GM08714 (cell line): Measurements from ENCODE around the gene BFSP2.
"Not testable (repeated sequence)": the region's sequence is repeated elsewhere in the genome, so short reads cannot be mapped to it uniquely, and the experiment has no call there.

Experiments used
- H3K4me3 ChIP-seq: fragments of 200-500 bp; sonication (Bioruptor generic); 2 replicates; pipeline ENCODE4 v1.5.1; 2014; ENCODE audit warnings: mild to moderate bottlenecking, low read length, inconsistent platforms
- ZNF274 ChIP-seq: IDR thresholded peaks from 2 replicates; pipeline ENCODE4 v1.6.1; 2012; ENCODE audit warnings: mild to moderate bottlenecking, low read depth, low read length

The BFSP2 gene

DNA sequence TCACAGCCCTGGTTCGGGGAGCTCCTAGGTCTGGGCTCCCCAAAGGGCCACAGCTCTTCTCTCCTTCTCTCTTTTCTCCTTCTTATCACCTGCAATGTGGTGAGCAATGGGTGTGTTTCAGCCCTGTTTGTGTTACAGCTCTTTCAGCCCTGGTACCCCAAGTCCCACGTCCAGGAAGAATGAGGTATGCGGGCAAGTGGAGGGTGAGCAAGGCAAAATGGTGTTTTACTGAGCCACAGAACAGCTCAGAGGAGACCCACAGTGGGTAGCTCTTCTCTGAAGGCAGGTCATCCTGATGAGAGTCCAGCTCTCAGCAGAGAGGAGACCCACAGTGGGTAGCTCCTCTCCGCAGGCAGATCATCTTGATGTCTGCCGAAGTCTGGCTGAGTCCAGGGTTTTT lies 86.8 kb downstream of the BFSP2 start:
- no peak for TF ChIP-seq ZNF274
- H3K4me3 ChIP-seq, result no peak overlapping the region

DNA sequence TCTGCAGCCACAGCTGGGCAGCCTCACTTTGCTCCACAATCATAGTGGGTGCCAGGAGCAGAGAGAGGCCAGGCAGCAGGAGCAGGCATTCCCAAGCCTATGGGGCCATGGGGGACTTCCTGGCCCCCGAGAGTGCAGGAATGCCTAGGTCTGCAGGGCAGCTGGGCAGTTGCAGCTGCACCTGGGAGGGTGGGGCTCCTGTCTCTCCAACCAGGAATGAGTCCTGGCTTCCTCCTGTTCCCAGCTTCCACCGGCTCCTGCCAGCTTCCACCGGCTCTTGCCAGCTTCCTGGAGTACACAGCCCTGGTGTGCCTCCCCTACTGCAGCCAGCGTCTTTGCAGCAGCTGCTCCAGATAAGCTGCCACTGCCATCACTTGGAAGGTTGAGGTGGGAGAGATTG lies 87.3 kb downstream of the BFSP2 start:
- H3K4me3 ChIP-seq, result no peak overlapping the region
- no peak for TF ChIP-seq ZNF274

DNA sequence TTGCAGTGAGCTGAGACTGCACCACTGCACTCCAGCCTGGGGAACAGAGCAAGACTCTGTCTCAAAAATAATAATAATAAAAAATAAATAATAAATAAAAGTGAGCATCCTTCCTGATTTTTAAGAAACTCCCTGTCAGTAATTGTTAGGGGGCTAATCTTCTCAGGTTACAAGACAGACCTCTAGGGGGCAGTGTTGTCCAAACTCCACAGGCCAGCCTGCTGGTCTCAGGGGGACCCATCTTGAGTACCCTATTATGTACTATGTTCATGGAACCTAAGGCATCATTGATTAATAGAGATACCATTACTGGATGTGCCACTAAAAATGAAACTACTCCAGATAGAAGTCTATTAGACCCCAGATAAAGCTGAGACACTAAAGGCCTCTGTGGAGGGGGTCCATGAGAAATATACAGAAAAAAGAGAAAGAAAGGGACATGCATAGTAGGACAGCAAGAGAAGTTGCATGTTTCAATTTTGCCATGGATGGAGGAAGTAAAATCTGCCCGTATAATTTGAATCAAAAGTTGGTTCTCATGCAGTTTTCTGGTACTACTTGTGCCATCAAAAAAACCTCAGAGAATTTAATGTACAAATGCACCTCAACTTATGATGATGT lies 88.2 kb downstream of the BFSP2 start:
- TF ChIP-seq ZNF274, result no peak
- H3K4me3 ChIP-seq, result no peak overlapping the region

DNA sequence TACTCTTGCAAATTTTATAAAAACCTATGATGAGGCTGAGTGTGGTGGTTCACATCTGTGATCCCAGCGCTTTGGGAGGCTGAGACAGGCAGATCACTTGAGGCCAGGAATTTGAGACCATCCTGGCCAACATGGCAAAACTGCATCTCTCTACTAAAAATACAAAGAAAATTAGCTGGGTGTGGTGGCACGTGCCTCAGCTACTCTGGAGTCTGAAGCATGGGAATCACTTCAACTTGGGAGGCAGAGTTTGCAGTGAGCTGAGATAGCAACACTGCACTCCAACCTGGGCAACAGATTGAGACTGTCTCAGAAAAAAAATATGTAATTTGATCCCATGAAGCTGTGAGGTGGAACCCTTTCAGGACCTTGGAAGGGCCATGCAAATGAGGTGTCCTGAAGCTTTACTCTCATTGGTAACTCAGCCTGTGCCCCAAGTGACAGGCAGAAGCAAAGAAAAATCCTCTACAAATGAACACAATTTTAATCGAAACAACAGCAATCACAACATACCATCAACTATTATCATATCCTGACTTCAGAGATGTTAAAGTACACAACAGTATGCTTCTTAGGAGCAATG lies 89.0 kb downstream of the BFSP2 start:
- peak overlapping the region; percentile 28; the same call in 1 of the 2 replicates for H3K4me3 ChIP-seq
- TF ChIP-seq ZNF274, result no peak

DNA sequence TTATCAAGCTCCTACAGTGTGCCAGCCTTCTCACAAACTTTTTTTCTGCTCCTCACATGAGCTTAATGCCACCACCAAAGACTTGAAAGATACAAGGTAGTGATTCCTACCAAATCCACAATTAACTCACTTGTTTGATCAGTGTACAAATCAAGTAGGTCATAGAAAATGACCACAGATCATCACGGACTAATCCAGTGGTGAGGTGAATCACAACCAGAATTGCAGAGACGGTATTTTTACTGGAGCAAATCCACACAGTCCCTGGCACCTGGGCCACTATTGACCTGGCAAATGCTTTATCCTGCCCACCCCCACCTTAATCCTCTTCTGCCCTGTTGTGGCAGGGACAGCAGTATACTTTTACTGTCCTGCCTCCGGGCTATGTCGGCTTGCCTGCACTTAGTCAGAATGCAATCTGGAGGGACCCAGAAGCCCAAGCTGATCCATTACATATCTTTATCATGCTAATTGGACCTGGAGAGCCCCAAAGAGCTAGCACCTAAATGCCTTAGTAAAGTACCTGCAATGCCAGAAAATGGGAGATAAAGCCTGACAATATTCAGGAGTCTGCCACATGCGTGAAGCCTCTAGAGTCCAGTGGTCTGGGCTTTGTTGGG lies 89.7 kb downstream of the BFSP2 start:
- no peak for TF ChIP-seq ZNF274

DNA sequence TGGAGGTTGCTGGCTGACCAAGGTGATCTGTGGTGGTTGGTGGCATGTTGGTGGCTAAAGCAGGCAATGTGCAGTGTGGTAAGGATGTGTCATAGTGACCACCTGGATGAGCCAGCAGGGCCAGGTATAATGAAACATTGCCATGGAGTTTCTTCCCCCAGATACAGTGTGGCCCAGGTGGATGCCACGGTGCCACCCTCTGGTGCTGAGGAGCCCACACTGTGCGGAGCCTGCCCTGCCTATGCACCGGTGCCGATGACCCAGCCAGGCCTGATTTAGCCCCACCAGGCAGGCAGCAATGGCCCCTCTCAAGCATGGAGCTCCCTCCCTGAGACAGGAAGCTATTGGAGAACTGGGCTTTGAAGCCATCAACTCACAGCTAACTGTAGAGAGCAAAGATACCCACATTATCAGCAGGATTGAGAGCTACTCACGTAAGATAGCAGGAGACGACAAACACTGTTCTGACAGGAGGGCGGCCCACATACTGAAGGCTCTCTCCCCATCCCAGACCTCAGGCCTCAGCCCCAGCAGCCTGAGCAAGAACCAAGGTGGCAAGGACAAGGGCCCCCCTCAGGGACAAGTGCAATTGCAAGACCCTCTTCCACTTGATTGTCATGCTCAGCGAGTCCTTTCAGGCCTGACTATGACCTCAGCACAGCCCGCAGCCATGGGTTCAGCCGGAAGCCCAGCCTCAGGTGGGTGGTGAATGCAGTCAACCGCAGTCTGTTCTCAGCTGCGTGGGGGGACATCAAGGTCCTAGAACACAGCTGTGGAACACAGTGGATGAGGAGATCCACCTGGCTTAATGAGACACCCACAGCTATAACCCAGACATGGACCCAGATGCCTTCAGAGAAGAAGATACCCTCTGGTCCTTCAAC lies 90.9 kb downstream of the BFSP2 start:
- H3K4me3 ChIP-seq, result peak overlapping the region; percentile 44; the same call in 1 of the 2 replicates
- TF ChIP-seq ZNF274, result no peak

More for the DNA sequence above, 89.7 kb downstream of the BFSP2 start:
- H3K4me3 ChIP-seq, result peak overlapping the region; percentile 29; the same call in 1 of the 2 replicates

DNA sequence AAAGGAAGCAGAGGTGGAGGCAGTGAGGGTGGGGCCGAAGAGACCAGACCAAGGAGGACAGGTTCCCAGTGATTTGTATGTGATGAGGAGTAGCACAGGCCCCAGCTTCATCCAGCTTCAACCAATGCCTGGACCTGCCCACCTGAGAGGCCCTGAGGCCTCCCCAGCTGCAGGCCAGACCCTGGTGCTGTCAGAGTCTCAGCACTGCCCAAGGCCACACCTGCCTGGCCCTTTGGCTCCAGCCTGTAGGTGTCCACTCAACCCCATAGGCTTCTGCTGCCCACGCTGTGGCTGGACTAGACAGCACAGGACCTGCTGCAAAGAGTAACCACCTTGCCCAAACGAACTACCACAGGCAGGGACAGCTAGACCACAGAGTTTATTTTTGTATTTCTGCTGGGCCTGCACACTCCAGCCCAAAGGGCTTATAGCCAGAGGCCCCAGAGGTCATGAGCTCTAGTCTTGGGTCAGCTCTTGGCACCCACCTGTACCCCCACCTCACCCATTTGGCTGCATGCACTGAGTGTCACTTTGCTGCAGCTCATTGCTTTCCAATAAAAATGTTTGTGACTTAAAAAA lies 91.7 kb downstream of the BFSP2 start:
- peak overlapping the region; percentile 6; the same call in 1 of the 2 replicates for H3K4me3 ChIP-seq
- TF ChIP-seq ZNF274, result no peak

DNA sequence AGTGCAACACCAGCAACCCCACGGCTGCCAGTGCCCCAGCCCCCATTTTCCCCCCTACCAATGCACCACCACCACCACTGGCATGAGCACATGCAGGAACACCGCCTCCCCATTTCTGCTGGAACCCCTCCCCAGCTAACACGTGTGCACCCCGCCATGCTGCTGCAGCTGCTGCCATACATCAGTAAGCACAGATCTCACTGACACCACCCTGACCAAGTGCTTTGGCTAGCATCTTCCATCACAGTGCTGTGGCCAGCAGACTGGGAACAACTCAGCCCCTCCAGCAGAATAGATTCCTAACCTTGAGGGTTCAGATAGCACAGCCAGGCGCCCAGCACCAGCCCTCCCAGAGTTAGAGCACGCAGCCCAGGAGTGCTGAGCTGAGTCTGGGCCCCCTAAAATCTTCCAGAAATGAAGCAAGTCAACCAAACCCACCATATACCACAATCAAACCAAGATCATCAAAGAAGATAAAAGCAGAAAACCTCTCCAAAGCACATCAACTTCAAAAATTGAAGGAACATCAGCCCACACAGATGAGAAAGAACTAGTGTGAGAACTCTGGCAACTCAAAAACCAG lies 92.4 kb downstream of the BFSP2 start:
- no peak for TF ChIP-seq ZNF274

DNA sequence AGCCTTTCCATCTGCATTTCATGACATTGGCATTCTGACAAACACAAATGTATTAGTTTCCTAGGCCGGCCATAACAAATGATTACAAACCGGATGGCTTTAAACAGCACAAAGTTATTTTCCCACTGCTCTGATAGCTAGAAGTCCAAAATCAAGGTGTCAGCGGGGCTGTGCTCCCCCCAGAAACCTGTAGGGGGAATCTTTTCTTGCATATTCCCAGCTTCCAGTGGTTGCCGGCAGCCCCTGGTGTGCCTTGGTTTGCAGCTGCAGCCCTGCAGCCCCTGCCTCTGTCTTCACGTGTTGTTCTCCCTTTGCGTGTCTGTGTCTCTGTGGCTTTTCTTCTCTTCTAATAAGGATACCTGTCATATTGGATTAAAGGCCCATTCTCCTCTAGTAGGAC lies 94.6 kb downstream of the BFSP2 start:
- TF ChIP-seq ZNF274, result no peak
- no peak overlapping the region for H3K4me3 ChIP-seq

More for the DNA sequence above, 92.4 kb downstream of the BFSP2 start:
- no peak overlapping the region for H3K4me3 ChIP-seq

DNA sequence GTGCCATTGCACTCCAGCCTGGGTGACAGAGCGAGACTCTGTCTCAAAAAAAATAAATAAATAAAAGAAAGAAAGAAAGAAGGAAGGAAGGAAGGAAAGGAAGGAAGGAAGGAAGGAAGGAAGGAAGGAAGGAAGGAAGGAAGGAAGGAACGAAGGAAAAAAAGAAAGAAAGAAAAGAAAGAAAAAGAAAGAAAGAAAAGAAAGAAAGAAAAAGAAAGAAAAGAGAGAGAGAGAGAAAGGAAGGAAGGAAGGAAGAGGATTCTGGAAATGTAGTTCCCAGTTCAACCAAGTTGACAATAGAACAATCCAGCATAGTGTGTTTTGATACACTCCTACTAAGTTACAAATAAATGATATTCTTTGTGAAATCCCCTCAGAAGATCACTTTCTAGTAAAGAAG lies 102.7 kb downstream of the BFSP2 start:
- H3K4me3 ChIP-seq, result not testable (repeated sequence)

DNA sequence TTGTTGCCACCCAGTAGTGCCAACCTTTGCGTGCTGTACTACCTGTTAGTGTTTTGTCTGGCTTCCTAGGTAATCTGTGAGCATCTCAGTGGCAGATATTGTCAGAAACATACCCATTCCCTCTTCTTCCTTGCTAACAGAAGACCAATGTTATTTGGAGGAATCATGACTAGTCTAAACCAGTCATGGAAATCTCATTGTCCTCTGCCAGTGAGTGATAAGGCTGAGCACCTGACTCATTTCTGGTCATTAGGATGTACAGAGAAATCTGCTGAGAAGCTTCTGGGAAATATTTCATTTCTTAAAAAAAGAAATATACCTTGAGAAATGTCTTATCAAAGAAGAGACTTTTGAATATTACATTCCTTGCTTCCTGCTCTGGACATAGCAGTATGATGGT lies 103.6 kb downstream of the BFSP2 start:
- no peak overlapping the region for H3K4me3 ChIP-seq
- no peak for TF ChIP-seq ZNF274

DNA sequence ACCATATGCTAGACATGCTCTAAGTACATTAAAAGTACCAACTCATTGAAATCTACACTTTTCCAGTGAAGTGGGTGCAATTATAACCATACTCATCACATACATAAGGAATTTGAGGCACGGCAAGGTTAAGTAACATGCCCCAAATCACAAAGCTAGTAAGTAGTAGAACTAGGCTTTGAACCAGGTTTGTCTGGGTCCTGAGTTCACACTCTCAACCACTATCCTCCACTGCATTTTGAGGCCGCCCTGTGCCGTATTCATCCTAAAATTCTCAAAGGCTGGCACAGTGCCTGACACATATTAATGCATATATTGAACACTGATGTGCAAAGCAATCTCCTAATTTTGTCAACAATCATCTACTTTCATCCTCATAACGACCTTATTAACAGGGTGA lies 104.9 kb downstream of the BFSP2 start:
- TF ChIP-seq ZNF274, result no peak

DNA sequence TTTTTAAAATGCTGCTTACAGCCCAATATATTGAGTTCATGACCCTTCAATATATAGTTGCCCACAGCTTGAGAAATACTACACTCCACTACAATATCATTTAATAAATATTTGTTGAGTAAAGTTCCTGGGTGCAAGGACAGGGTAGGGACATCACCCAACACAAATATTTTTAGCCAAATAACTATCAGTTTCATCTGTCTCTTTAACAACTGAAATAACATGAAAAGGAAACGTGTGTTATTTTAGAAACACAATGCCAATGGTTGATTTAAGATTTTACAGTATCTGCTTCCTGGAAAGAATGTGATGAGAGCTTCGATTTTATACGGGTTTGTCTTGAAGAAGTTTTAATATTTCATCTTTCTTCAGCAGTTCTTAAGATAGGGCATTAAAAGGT lies 106.0 kb downstream of the BFSP2 start:
- no peak overlapping the region for H3K4me3 ChIP-seq
- TF ChIP-seq ZNF274, result no peak

More for the DNA sequence above, 104.9 kb downstream of the BFSP2 start:
- H3K4me3 ChIP-seq, result no peak overlapping the region

DNA sequence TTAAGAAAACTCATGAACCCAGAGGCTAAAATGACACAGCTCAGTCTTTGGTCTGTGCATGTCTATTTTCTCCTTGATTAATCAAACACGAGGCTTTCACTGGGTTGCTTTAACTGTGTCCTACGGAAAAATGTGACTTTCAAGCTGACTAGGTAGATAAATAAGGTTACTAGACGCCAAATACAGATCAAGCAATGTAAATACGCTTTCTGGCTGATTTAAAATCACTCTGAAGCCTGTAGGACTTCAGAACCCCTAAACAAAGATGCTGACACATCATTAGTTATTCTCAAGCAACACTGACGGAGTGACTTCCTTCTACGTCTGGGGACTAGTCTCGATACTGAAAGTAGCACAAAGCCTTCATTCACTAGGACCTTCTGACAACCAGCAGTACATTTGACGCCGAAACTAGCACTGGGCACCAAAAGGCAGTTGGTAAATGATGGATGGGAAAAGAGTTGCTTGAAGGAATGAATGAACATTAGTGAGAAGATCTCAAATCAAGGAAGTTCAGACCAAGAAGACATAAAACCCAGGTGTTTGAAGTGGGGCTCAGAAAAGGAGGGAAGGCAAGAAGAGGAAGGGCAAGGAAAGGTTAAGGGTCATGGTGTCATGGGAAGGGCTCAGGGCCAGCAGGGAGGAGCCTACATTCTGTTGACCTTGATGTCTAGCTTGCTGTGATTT lies 106.5 kb downstream of the BFSP2 start:
- no peak for TF ChIP-seq ZNF274
- H3K4me3 ChIP-seq, result peak overlapping the region; percentile 48; the same call in 1 of the 2 replicates
